Umbilical cord (tissue), 2 donors: Measurements from ENCODE around the gene FNIP2. TPM values are rescaled to one million over a fixed set of nuclear protein-coding genes. Genes with fewer than 3 reads are reported as not detected.
"Not testable (repeated sequence)": the region's sequence is repeated elsewhere in the genome, so short reads cannot be mapped to it uniquely, and the experiment has no call there.

Experiments
- DNase-seq: peaks from one replicate; pipeline ENCODE4 v3.0.0-alpha.2; 2015; ENCODE audit warnings: low spot score
- total RNA-seq: library from RNA; depleted of rRNA; stranded (reverse); fragments of >200 nt; gene quantifications from one replicate; pipeline ENCODE4 v1.2.3, GENCODE V29; 2014; ENCODE audit warnings: low replicate concordance; ENCODE audit not compliant: insufficient read depth

The FNIP2 gene
- total RNA-seq, 1 donor from 2014 or later: 69.3 TPM

- not testable (repeated sequence) for DNase-seq
Measured at GRCh38 chr4:158956918-158957317, 188.1 kb downstream of the FNIP2 start.

Other genes starting within 250 kb of the FNIP2 start
- gene RXFP1, start 247.1 kb upstream of the FNIP2 start, total RNA-seq: 9.6 TPM
- 14.9 TPM for gene C4orf46, start 97.1 kb upstream of the FNIP2 start, total RNA-seq
- 28.9 TPM for gene ETFDH, start 96.7 kb upstream of the FNIP2 start, total RNA-seq
- 25.8 TPM for gene PPID, start 45.6 kb upstream of the FNIP2 start, total RNA-seq